GM12875 (cell line): ENCODE results near the gene CDH13.

Experiments used
- H3K4me3 ChIP-seq: one replicate; pipeline ENCODE4 v1.5.1; 2011; ENCODE audit warnings: low read depth, low read length, control low read depth
- TF ChIP-seq, protein P1 (sequence below): IDR thresholded peaks from 2 replicates; pipeline ENCODE4 v1.5.1; 2011; ENCODE audit warnings: low read depth, mild to moderate bottlenecking, control low read depth, inconsistent platforms, low read length, moderate library complexity, borderline replicate concordance; ENCODE audit not compliant: insufficient read depth

CDH13 gene

DNA sequence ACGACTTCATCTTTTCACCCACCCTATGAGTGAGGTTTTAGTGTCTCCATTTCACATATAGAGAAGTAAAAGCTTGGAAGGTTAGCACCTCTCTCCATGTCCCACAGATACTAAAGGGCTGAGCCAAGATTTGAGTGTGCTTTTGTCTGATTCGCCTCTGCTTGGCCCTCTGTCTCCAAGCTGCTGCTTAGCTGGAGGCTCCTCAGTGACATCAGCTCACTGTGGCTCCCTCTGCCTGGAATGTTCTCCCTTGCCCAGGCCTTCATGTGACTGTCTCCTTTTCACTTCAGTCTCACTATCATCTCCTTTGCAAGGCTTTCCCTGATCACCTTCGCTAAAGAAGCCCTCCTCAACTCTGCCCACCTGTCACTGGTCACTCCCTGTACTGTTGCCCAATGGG lies 1096.5 kb downstream of the CDH13 start:
- TF ChIP-seq, protein P1, sequence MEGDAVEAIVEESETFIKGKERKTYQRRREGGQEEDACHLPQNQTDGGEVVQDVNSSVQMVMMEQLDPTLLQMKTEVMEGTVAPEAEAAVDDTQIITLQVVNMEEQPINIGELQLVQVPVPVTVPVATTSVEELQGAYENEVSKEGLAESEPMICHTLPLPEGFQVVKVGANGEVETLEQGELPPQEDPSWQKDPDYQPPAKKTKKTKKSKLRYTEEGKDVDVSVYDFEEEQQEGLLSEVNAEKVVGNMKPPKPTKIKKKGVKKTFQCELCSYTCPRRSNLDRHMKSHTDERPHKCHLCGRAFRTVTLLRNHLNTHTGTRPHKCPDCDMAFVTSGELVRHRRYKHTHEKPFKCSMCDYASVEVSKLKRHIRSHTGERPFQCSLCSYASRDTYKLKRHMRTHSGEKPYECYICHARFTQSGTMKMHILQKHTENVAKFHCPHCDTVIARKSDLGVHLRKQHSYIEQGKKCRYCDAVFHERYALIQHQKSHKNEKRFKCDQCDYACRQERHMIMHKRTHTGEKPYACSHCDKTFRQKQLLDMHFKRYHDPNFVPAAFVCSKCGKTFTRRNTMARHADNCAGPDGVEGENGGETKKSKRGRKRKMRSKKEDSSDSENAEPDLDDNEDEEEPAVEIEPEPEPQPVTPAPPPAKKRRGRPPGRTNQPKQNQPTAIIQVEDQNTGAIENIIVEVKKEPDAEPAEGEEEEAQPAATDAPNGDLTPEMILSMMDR, result no peak
- no peak overlapping the region for H3K4me3 ChIP-seq

DNA sequence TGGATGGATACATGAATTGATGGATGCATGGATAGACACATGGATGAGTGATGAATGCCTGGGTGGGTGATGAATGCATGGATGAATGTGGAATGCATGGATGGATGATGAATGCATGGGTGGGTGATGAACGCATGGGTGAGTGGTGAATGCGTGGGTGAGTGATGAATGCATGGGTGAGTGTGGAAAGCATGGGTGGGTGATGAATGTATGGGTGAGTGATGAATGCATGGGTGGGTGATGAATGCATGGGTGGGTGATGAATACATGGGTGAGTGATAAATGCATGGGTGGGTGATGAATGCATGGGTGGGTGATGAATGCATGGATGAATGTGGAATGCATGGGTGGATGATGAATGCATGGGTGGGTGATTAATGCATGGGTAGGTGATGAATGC lies 1097.1 kb downstream of the CDH13 start:
- H3K4me3 ChIP-seq, result no peak overlapping the region
- TF ChIP-seq, protein P1, result no peak

- no peak overlapping the region for H3K4me3 ChIP-seq
- TF ChIP-seq, protein P1, result no peak
Observed at GRCh38 chr16:83724585-83724984, 1097.8 kb downstream of the CDH13 start.

GRCh38 chr16:83725313-83725712 lies 1098.5 kb downstream of the CDH13 start:
- TF ChIP-seq, protein P1, result no peak
- H3K4me3 ChIP-seq, result no peak overlapping the region

- H3K4me3 ChIP-seq, result no peak overlapping the region
- TF ChIP-seq, protein P1, result no peak
Observed at GRCh38 chr16:83727018-83727417, 1100.2 kb downstream of the CDH13 start.

GRCh38 chr16:83727751-83728352 lies 1101.1 kb downstream of the CDH13 start:
- no peak overlapping the region for H3K4me3 ChIP-seq
- TF ChIP-seq, protein P1, result no peak

DNA sequence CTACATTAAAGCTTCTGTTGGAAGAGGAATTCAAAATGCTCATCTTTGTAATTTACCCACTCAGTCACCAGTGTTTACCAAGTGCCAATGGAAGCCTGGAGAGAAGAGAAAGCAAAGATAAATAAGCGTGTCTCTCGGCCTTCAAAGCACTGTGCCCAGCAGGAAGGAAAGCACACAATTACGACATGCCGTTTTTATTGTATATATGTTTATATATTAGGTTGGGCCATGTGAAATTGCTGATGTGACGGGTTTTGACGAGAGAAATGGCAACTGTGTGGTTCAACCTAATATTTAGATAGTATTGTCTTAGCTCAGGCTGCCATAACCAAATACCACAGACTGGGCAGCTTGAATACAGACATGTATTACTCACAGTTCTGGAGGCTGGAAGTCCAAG lies 1101.7 kb downstream of the CDH13 start:
- H3K4me3 ChIP-seq, result no peak overlapping the region
- TF ChIP-seq, protein P1, result no peak
